Measurements from ENCODE around the gene DNAH11.
"Not testable (repeated sequence)": the region's sequence is repeated elsewhere in the genome, so short reads cannot be mapped to it uniquely, and the experiment has no call there.

Gene DNAH11

GRCh38 chr7:21617916-21618390, 75.1 kb downstream of the DNAH11 start:
- DNase-seq = no peak

GRCh38 chr7:21618706-21619105, 75.9 kb downstream of the DNAH11 start:
- no peak for DNase-seq

GRCh38 chr7:21620054-21620453, 77.2 kb downstream of the DNAH11 start:
- DNase-seq = no peak

GRCh38 chr7:21624320-21624719, 81.5 kb downstream of the DNAH11 start:
- DNase-seq = no peak

GRCh38 chr7:21636694-21637093, 93.9 kb downstream of the DNAH11 start:
- DNase-seq = no peak

- no peak for DNase-seq
Measured at GRCh38 chr7:21639206-21639868, 96.5 kb downstream of the DNAH11 start.

- peak; percentile 12 to 73 for DNase-seq
Measured at GRCh38 chr7:21640105-21640504, 97.3 kb downstream of the DNAH11 start.

GRCh38 chr7:21641546-21641945, 98.7 kb downstream of the DNAH11 start:
- DNase-seq = no peak

GRCh38 chr7:21642422-21642821, 99.6 kb downstream of the DNAH11 start:
- DNase-seq = no peak

GRCh38 chr7:21651697-21652096, 108.9 kb downstream of the DNAH11 start:
- DNase-seq = no peak

GRCh38 chr7:21653623-21654022, 110.8 kb downstream of the DNAH11 start:
- no peak for DNase-seq

- no peak for DNase-seq
Measured at GRCh38 chr7:21656081-21656480, 113.2 kb downstream of the DNAH11 start.

GRCh38 chr7:21656796-21657195, 114.0 kb downstream of the DNAH11 start:
- DNase-seq = no peak

GRCh38 chr7:21670496-21670895, 127.7 kb downstream of the DNAH11 start:
- DNase-seq = no peak

- DNase-seq = no peak
Measured at GRCh38 chr7:21671859-21672258, 129.0 kb downstream of the DNAH11 start.

GRCh38 chr7:21675255-21675654, 132.4 kb downstream of the DNAH11 start:
- DNase-seq = no peak

- no peak for DNase-seq
Measured at GRCh38 chr7:21690705-21691104, 147.9 kb downstream of the DNAH11 start.

GRCh38 chr7:21691146-21691545, 148.3 kb downstream of the DNAH11 start:
- not testable (repeated sequence) for DNase-seq

GRCh38 chr7:21700587-21700986, 157.7 kb downstream of the DNAH11 start:
- DNase-seq = not testable (repeated sequence)

- DNase-seq = no peak
Measured at GRCh38 chr7:21702303-21702702, 159.5 kb downstream of the DNAH11 start.

GRCh38 chr7:21704359-21704758, 161.5 kb downstream of the DNAH11 start:
- no peak for DNase-seq

- DNase-seq = no peak
Measured at GRCh38 chr7:21706131-21706530, 163.3 kb downstream of the DNAH11 start.

- no peak for DNase-seq
Measured at GRCh38 chr7:21707566-21707965, 164.7 kb downstream of the DNAH11 start.

- DNase-seq = no peak
Measured at GRCh38 chr7:21708096-21708495, 165.3 kb downstream of the DNAH11 start.

- DNase-seq = no peak
Measured at GRCh38 chr7:21717323-21717722, 174.5 kb downstream of the DNAH11 start.
